Body of pancreas (tissue), 4 donors: Measurements from ENCODE around the gene RAC3. TPM values are rescaled to one million over a fixed set of nuclear protein-coding genes. Genes with fewer than 3 reads are reported as not detected.

ENCODE experiments used
- ATAC-seq: fragments of 150-250 bp; one replicate; pipeline ENCODE4 v1.9.1; 2016
- DNase-seq, 4 donors: peaks; one replicate each; pipeline ENCODE4 v3.0.0-alpha.2; 2019
- H3K27ac ChIP-seq, 4 donors: fragments of 200-600 bp; sonication (generic); 1 replicate in 3 of 4; 2 replicates in 1 of 4; pipeline versions ENCODE4 v1.5.1 to v1.6.1; 2016 to 2019; ENCODE audit warnings: mild to moderate bottlenecking in 1 of 4, mixed read lengths in 1 of 4, moderate library complexity in 1 of 4
- H3K27me3 ChIP-seq, 2 donors: fragments of 200-600 bp; sonication (generic); one replicate each; pipeline ENCODE4 v1.6.0; 2016; ENCODE audit warnings: mild to moderate bottlenecking in 1 of 2
- H3K36me3 ChIP-seq, 2 donors: fragments of 200-600 bp; sonication (generic); replicated peaks in 1 of 2; 2 replicates each; pipeline ENCODE4 v1.5.1; 2016; ENCODE audit warnings: low read depth in 2 of 2; ENCODE audit not compliant: insufficient read depth in 1 of 2
- H3K4me1 ChIP-seq: fragments of 200-600 bp; sonication (generic); one replicate; pipeline ENCODE4 v1.6.0; 2016
- H3K4me3 ChIP-seq, 2 donors: fragments of 200-600 bp; sonication (generic); 1 replicate in 1 of 2; 2 replicates in 1 of 2; pipeline ENCODE4 v1.5.1; 2016 to 2019
- H3K9me3 ChIP-seq, 3 donors: fragments of 200-600 bp; sonication (generic); 1 replicate in 2 of 3; 2 replicates in 1 of 3; pipeline ENCODE4 v1.5.1; 2016
- POLR2A ChIP-seq, 3 donors: fragments of 450-650 bp; IDR thresholded peaks; one replicate each; pipeline ENCODE4 v1.6.1; 2016; ENCODE audit warnings: antibody characterized with exemption in 3 of 3, mild to moderate bottlenecking in 2 of 3
- WGBS, 2 donors: methylation state at CpG; one replicate each; pipeline ENCODE4 v1.1.5; 2017; 5-methylcytosine and 5-hydroxymethylcytosine counted together
- intact Hi-C: fragments of 100-400 bp; cut with DNase I; formaldehyde crosslinking; loops from one replicate; pipeline ENCODE4 v1.15.1; 2023
- total RNA-seq, 2 donors: library from RNA; depleted of rRNA; stranded (reverse); fragments of >200 nt; gene quantifications; one replicate each; pipeline ENCODE4 v1.1.0, GENCODE V29; 2016
- TF ChIP-seq, protein P1 (sequence below), 7 experiments: fragments of 450-650 bp in 4 of 7; fragments of 200-600 bp in 3 of 7; sonication (generic) in 3 of 7; IDR thresholded peaks; one replicate each; pipeline ENCODE4 v1.5.1; 2016 to 2019; ENCODE audit warnings: antibody characterized with exemption in 7 of 7

RAC3 gene
- total RNA-seq, 2 donors from 2014 or later, result 3.1 TPM; not detected in 1

DNA sequence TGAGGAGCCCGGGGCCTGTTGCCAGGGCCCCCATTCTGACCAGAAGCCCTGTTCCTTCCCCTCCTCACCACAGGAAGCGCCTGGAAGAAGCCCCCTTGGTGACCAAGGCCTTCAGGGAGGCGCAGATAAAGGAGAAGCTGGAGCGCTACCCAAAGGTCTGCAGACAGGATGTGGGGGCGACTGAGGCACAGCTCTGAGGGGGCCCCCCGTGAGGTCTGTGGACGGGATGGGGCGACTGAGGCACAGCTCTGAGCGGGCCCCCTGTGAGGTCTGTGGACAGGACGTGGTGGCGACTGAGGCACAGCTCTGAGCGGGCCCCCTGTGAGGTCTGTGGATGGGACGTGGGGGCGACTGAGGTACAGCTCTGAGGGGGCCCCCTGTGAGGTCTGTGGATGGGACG is 22.1 kb upstream of the RAC3 start:
- Histone ChIP-seq H3K27me3 (no peaks in the 10 kb centered on the region), H3K27ac (no peak overlapping the region), H3K4me3 (no peak overlapping the region), H3K4me1 (no peaks in the 10 kb centered on the region), H3K9me3 (no peaks in the 10 kb centered on the region), H3K36me3 (no peaks in the 10 kb centered on the region)
- TF ChIP-seq, protein P1, sequence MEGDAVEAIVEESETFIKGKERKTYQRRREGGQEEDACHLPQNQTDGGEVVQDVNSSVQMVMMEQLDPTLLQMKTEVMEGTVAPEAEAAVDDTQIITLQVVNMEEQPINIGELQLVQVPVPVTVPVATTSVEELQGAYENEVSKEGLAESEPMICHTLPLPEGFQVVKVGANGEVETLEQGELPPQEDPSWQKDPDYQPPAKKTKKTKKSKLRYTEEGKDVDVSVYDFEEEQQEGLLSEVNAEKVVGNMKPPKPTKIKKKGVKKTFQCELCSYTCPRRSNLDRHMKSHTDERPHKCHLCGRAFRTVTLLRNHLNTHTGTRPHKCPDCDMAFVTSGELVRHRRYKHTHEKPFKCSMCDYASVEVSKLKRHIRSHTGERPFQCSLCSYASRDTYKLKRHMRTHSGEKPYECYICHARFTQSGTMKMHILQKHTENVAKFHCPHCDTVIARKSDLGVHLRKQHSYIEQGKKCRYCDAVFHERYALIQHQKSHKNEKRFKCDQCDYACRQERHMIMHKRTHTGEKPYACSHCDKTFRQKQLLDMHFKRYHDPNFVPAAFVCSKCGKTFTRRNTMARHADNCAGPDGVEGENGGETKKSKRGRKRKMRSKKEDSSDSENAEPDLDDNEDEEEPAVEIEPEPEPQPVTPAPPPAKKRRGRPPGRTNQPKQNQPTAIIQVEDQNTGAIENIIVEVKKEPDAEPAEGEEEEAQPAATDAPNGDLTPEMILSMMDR (IDR thresholded peaks at IDR 0.05), result no peak
- TF ChIP-seq POLR2A (IDR thresholded peaks at IDR 0.05), result no peak
- ATAC-seq (no peak), DNase-seq (no peak)
- 70 to 86% methylated on average over 12 to 15 of the region's 15 CpGs for WGBS, 2 donors
- intact Hi-C loops, result no loop called here

DNA sequence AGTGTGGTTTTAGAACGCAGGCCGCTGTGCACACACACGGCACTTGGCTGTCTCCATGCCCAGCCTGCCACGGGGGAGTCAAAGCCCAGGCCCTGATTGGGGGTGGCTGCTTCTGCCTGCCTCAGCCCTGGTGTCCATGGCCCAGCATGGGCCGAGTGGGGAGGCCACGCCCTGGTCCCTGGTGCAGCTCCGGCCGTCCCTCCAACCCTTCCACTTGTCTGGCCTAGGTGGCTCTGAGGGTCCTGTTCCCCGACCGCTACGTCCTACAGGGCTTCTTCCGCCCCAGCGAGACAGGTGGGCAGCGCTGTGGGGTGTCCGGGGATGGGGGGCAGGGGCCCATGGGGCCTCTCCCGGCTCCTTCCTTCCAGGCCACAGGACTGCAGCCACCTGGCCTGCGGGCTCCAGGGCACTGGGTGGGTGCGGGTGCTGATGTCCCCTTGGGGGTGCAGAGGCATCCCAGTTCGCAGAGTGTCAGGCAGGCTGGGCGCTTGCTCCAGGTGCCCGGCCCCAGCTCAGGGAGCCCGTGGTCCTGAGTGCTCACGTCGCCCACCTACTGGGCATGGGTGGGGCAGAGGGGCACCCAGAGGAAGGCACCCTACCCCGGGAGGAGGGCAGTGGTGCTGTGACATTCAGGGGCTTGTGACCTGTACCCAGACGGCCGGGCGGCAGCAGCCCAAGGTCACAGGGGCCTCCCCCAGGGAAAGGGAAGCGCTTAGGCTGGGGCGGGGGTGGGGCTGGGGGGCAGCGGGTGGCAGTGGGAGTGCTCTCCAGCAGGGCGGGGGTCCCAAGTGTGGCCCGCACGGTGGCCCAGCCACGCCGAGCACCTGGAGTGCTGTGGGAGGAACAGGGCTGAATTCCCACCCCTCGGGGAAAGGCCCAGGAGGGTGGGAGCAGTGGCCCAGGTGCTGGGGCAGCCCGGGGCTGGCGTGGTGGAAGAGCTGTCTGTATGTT is 20.6 kb upstream of the RAC3 start:
- DNase-seq (no peak), ATAC-seq (no peak)
- Histone ChIP-seq H3K27ac (no peak overlapping the region), H3K36me3 (no peaks in the 10 kb centered on the region), H3K9me3 (no peaks in the 10 kb centered on the region), H3K27me3 (no peaks in the 10 kb centered on the region), H3K4me3 (no peak overlapping the region), H3K4me1 (no peaks in the 10 kb centered on the region)
- TF ChIP-seq, protein P1 (IDR thresholded peaks at IDR 0.05), result no peak
- no peak for TF ChIP-seq POLR2A (IDR thresholded peaks at IDR 0.05)
- 90 to 91% methylated on average over 23 to 26 of the region's 39 CpGs for WGBS, 2 donors
- intact Hi-C loops, result no loop called here

DNA sequence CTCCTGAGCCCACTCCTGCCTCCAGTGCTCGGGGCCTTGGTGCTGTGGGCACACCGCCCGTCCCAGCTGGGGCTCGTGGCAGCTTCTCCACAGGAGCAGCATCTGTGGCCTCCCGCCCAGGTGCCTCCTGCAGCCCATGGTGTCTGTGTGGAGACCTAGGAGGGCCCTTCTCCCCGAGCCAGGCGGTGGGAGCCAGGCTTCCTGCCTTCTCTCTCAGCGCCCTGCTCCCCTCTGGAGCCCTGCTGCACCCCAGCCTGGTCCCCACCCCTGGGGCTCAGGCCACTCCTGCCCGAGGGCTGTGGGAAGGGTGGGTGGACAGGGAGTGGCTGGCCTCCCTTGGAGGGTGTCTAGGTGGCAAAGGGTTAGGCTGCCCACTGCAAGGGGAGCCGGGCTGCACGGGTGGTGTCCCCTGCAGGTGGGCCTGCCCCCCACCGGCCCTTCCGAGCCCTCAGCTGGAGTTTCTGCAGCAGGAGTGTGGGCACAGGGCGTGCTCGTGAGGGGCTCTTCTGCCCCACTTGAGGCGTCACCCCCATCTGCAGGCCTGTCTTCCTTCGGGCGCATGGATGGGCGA is 19.8 kb upstream of the RAC3 start:
- WGBS, 2 donors, result 93 to 95% methylated on average over 14 to 17 of the region's 19 CpGs
- H3K9me3 ChIP-seq, result no peaks in the 10 kb centered on the region
- ATAC-seq (no peak), DNase-seq (no peak)
- intact Hi-C loops, result no loop called here
- H3K4me3 ChIP-seq, result no peak overlapping the region
- H3K27me3 ChIP-seq, result no peaks in the 10 kb centered on the region
- H3K27ac ChIP-seq, result no peak overlapping the region
- H3K36me3 ChIP-seq, result no peaks in the 10 kb centered on the region
- TF ChIP-seq, protein P1 (IDR thresholded peaks at IDR 0.05), result no peak
- TF ChIP-seq POLR2A (IDR thresholded peaks at IDR 0.05), result no peak
- H3K4me1 ChIP-seq, result no peaks in the 10 kb centered on the region

DNA sequence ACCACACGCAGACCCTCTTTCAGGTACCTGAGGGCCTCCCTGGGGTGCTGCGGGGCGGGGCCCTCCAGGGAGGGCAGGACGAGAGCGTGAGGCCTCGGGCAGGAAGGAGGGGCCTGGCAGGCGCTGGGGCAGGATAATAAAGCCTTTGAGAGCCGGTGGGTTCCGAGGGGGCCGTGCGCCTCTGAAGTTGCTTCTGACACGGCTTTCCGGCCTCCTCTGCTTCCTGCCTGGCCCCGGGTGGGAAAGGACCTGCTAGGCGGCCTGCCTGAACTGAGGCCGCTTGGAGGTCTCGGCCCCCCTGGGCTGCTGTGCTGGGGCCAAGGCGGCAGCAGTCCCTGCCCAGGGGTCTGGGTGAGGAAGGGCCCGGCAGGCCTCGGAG is 19.2 kb upstream of the RAC3 start:
- H3K4me1 ChIP-seq, result no peaks in the 10 kb centered on the region
- H3K27me3 ChIP-seq, result no peaks in the 10 kb centered on the region
- DNase-seq (no peak), ATAC-seq (no peak)
- 86 to 91% methylated on average over 6 to 20 of the region's 20 CpGs for WGBS, 2 donors
- H3K36me3 ChIP-seq, result no peaks in the 10 kb centered on the region
- H3K9me3 ChIP-seq, result no peaks in the 10 kb centered on the region
- intact Hi-C loops, result no loop called here
- TF ChIP-seq, protein P1 (IDR thresholded peaks at IDR 0.05), result no peak
- TF ChIP-seq POLR2A (IDR thresholded peaks at IDR 0.05), result no peak
- no peak overlapping the region for H3K27ac ChIP-seq
- no peak overlapping the region for H3K4me3 ChIP-seq
